Mesenchymal stem cell (in vitro differentiated cells and primary cell): ENCODE results near the gene FYN.

Experiments used
- DNase-seq: peaks from one replicate; pipeline ENCODE4 v3.0.0-alpha.2; 2013
- H2AFZ ChIP-seq: one replicate; pipeline ENCODE4 v1.6.1; 2013; ENCODE audit warnings: low read depth, mild to moderate bottlenecking, control low read depth, inconsistent platforms, low read length, moderate library complexity
- H2AK5ac ChIP-seq: 2 replicates; pipeline ENCODE4 v1.6.1; 2013; ENCODE audit warnings: low read length, moderate library complexity, mild to moderate bottlenecking, inconsistent platforms; ENCODE audit not compliant: severe bottlenecking
- H2BK120ac ChIP-seq: one replicate; pipeline ENCODE4 v1.6.1; 2013; ENCODE audit warnings: low read depth, mild to moderate bottlenecking, inconsistent platforms, low read length, moderate library complexity
- H2BK12ac ChIP-seq, 2 experiments: one replicate each; pipeline ENCODE4 v1.6.1; 2013; ENCODE audit warnings: inconsistent platforms in 2 of 2, low read length in 2 of 2, mild to moderate bottlenecking in 2 of 2, moderate library complexity in 2 of 2, control low read depth in 1 of 2
- H2BK15ac ChIP-seq: one replicate; pipeline ENCODE4 v1.6.1; 2013; ENCODE audit warnings: mild to moderate bottlenecking, low read depth, inconsistent platforms; ENCODE audit not compliant: poor library complexity, severe bottlenecking
- H2BK5ac ChIP-seq: 2 replicates; pipeline ENCODE4 v1.6.1; 2013; ENCODE audit warnings: low read depth, mild to moderate bottlenecking, low read length, control low read depth, inconsistent platforms; ENCODE audit not compliant: poor library complexity, severe bottlenecking
- H3K14ac ChIP-seq, 2 experiments: one replicate each; pipeline ENCODE4 v1.6.1; 2013; ENCODE audit warnings: inconsistent platforms in 2 of 2, low read length in 2 of 2, control low read depth in 1 of 2, mild to moderate bottlenecking in 1 of 2, moderate library complexity in 1 of 2
- H3K18ac ChIP-seq, 2 experiments: one replicate each; pipeline ENCODE4 v1.6.1; 2013; ENCODE audit warnings: inconsistent platforms in 2 of 2, low read length in 2 of 2, control low read depth in 1 of 2, low read depth in 1 of 2, mild to moderate bottlenecking in 1 of 2
- H3K23ac ChIP-seq, 2 experiments: one replicate each; pipeline ENCODE4 v1.6.1; 2013; ENCODE audit warnings: inconsistent platforms in 2 of 2, low read length in 2 of 2, mild to moderate bottlenecking in 2 of 2, moderate library complexity in 2 of 2, control low read depth in 1 of 2
- H3K27ac ChIP-seq: 2 replicates; pipeline ENCODE4 v1.5.1; 2013; ENCODE audit warnings: mild to moderate bottlenecking, moderate library complexity, low read length, control low read depth, inconsistent platforms; ENCODE audit not compliant: poor library complexity, severe bottlenecking
- H3K27me3 ChIP-seq, 2 experiments: 2 replicates each; pipeline versions ENCODE4 v1.6.1 to v1.7.0; 2013; ENCODE audit warnings: low read length in 2 of 2, mild to moderate bottlenecking in 2 of 2, moderate library complexity in 2 of 2, control low read depth in 1 of 2, inconsistent platforms in 1 of 2; ENCODE audit not compliant: control insufficient read depth in 1 of 2, insufficient read depth in 1 of 2
- H3K36me3 ChIP-seq, 2 experiments: 2 replicates each; pipeline versions ENCODE4 v1.6.1 to v1.7.0; 2013; ENCODE audit warnings: low read length in 2 of 2, control low read depth in 1 of 2, inconsistent platforms in 1 of 2, low read depth in 1 of 2, mild to moderate bottlenecking in 1 of 2; ENCODE audit not compliant: insufficient read depth in 2 of 2, control insufficient read depth in 1 of 2
- H3K4ac ChIP-seq, 2 experiments: one replicate each; pipeline ENCODE4 v1.6.1; 2013; ENCODE audit warnings: inconsistent platforms in 2 of 2, low read length in 2 of 2, mild to moderate bottlenecking in 2 of 2, moderate library complexity in 2 of 2, control low read depth in 1 of 2, low read depth in 1 of 2
- H3K4me1 ChIP-seq: 2 replicates; pipeline ENCODE4 v1.6.1; 2013; ENCODE audit warnings: low read depth, low read length, control low read depth; ENCODE audit not compliant: control insufficient read depth, insufficient read depth
- H3K4me2 ChIP-seq: 2 replicates; pipeline ENCODE4 v1.6.1; 2013; ENCODE audit warnings: low read length, mild to moderate bottlenecking, inconsistent platforms; ENCODE audit not compliant: poor library complexity, severe bottlenecking
- H3K4me3 ChIP-seq, 2 experiments: 2 replicates each; pipeline versions ENCODE4 v1.5.1 to v1.7.0; 2013; ENCODE audit warnings: low read length in 2 of 2, mild to moderate bottlenecking in 2 of 2, control low read depth in 1 of 2, low read depth in 1 of 2; ENCODE audit not compliant: insufficient read depth in 1 of 2
- H3K79me1 ChIP-seq: replicated peaks from 2 replicates; pipeline ENCODE4 v1.6.1; 2013; ENCODE audit warnings: mild to moderate bottlenecking, control low read depth, low read length, inconsistent platforms; ENCODE audit not compliant: poor library complexity, severe bottlenecking
- H3K9ac ChIP-seq: 2 replicates; pipeline ENCODE4 v1.7.0; 2013; ENCODE audit warnings: mild to moderate bottlenecking, low read length, moderate library complexity
- H3K9me3 ChIP-seq: 2 replicates; pipeline ENCODE4 v1.7.0; 2013; ENCODE audit warnings: mild to moderate bottlenecking, low read length; ENCODE audit not compliant: control insufficient read depth
- H4K8ac ChIP-seq: one replicate; pipeline ENCODE4 v1.6.1; 2013; ENCODE audit warnings: inconsistent platforms, mild to moderate bottlenecking, low read length, moderate library complexity
- H4K91ac ChIP-seq: one replicate; pipeline ENCODE4 v1.6.1; 2013; ENCODE audit warnings: mild to moderate bottlenecking, low read length, inconsistent platforms
- WGBS: methylation state at CpG from one replicate; pipeline ENCODE4 v1.1.7; 2013; ENCODE audit warnings: mixed read lengths; 5-methylcytosine and 5-hydroxymethylcytosine counted together

Gene FYN

DNA sequence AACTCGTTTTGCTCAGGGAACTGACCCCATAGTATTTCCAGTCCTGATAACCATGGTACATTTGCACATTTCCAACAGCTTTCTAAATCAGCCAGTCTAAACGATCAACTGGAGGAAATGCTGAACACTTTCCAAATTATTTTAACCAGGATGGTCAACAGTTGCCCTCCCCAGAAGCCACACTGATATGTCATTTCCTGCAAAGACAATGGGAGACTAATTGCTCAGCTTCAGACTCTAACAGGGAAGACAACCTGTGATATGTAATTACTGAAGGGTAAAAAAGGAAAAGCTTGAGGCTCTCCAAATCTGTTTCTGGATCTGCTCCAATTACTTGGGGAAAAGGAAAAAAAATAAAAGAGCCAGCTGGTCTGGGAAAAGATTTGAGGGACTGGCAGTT lies 88.8 kb downstream of the FYN start:
- H3K4me1 ChIP-seq, result peaks cover 8% of the 10 kb centered on the region
- H2BK120ac ChIP-seq, result no peak overlapping the region
- no peaks in the 10 kb centered on the region for H3K27me3 ChIP-seq
- 52% methylated on average over 2 of the region's 2 CpGs for WGBS
- DNase-seq, result no peak
- no peak overlapping the region for H2AFZ ChIP-seq
- H3K79me1 ChIP-seq, result peaks cover 20% of the 10 kb centered on the region
- no peak overlapping the region for H3K4me2 ChIP-seq
- H2BK12ac ChIP-seq, result no peak overlapping the region
- no peak overlapping the region for H3K23ac ChIP-seq
- H3K36me3 ChIP-seq, result peaks cover 0 to 6% of the 10 kb centered on the region in 2 experiments
- H3K18ac ChIP-seq, result no peak overlapping the region
- no peaks in the 10 kb centered on the region for H3K9me3 ChIP-seq
- H4K8ac ChIP-seq, result no peak overlapping the region
- H3K9ac ChIP-seq, result no peak overlapping the region
- H3K27ac ChIP-seq, result no peak overlapping the region
- H3K14ac ChIP-seq, result no peak overlapping the region
- no peak overlapping the region for H3K4ac ChIP-seq
- H2BK15ac ChIP-seq, result no peak overlapping the region
- no peak overlapping the region for H2BK5ac ChIP-seq
- no peak overlapping the region for H2AK5ac ChIP-seq
- H3K4me3 ChIP-seq, result no peak overlapping the region
- H4K91ac ChIP-seq, result no peak overlapping the region

DNA sequence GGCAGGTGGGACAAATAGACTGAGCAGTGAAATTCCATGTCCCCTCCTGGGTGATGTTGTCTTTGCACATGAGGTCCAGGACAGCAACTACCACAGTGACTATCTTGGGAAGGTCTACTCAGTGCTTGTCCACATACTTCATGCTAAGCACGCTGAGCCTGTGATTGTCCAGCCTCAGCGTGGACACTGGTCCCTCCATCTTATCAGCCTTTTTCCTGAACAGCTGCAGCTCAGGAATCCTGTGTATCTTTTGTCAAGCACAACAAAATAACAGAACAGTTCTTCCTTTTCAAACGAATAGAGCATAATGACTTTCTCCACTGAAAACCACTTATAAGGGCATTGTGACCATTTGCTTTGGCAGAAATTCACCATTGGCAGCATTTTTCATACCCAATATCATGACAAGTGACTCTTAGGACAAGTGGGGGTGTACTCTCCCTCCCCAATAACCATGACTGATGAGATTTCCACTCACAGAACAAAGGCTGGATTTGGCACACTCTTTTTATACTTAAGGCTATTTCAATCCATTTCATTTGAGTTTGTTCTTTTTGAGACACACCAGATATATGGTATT lies 90.3 kb downstream of the FYN start:
- no peak overlapping the region for H2BK5ac ChIP-seq
- H3K4me2 ChIP-seq, result no peak overlapping the region
- H3K27ac ChIP-seq, result no peak overlapping the region
- WGBS, result 92% methylated on average over 3 of the region's 3 CpGs
- no peak overlapping the region for H4K91ac ChIP-seq
- no peak overlapping the region for H3K18ac ChIP-seq
- peaks cover 0 to 15% of the 10 kb centered on the region in 2 experiments for H3K36me3 ChIP-seq
- no peak overlapping the region for H3K4me3 ChIP-seq
- H3K79me1 ChIP-seq, result peaks cover 22% of the 10 kb centered on the region
- H2AFZ ChIP-seq, result no peak overlapping the region
- H3K14ac ChIP-seq, result no peak overlapping the region
- no peak overlapping the region for H3K4ac ChIP-seq
- H3K27me3 ChIP-seq, result no peaks in the 10 kb centered on the region
- H3K9ac ChIP-seq, result no peak overlapping the region
- no peak overlapping the region for H4K8ac ChIP-seq
- H3K9me3 ChIP-seq, result no peaks in the 10 kb centered on the region
- H2BK15ac ChIP-seq, result no peak overlapping the region
- H2AK5ac ChIP-seq, result no peak overlapping the region
- H3K23ac ChIP-seq, result no peak overlapping the region
- H2BK120ac ChIP-seq, result no peak overlapping the region
- peaks cover 3% of the 10 kb centered on the region for H3K4me1 ChIP-seq
- H2BK12ac ChIP-seq, result no peak overlapping the region
- DNase-seq, result no peak

DNA sequence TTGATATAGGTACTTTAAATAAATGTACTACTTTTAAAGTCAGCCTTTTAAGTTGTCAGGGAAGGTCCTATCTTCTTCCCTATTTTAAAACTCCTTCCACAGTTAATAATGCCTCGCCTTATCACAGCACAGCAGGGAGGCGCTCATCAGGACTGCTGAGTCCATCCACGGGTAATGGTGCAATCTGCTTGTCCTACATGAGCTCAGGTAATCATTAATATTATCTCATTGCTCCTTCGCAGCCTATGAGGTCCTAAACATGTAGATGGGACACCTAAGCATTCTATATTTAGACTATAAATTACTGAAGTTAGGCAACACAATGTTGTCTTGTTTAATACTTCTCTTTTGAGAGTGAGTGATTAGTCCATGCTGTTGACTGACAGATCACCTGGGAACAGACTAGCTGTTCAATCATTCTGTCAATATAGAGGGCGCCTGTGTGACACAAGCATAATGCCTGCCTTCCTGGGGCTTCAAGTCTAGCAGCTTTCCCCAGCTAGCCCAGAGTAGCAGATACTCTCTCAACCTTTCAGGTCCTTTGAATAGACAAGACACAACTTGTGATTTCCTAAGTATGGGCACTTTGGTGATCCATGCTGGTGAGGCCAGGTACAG lies 91.0 kb downstream of the FYN start:
- H3K79me1 ChIP-seq, result peaks cover 21% of the 10 kb centered on the region
- H3K14ac ChIP-seq, result no peak overlapping the region
- no peak overlapping the region for H3K23ac ChIP-seq
- H3K4me1 ChIP-seq, result peaks cover 4% of the 10 kb centered on the region
- H3K4me3 ChIP-seq, result no peak overlapping the region
- DNase-seq, result no peak
- no peak overlapping the region for H4K8ac ChIP-seq
- no peak overlapping the region for H2BK5ac ChIP-seq
- no peak overlapping the region for H3K18ac ChIP-seq
- no peak overlapping the region for H3K4me2 ChIP-seq
- H3K9ac ChIP-seq, result no peak overlapping the region
- 94% methylated on average over 4 of the region's 5 CpGs for WGBS
- H3K9me3 ChIP-seq, result no peaks in the 10 kb centered on the region
- H3K4ac ChIP-seq, result no peak overlapping the region
- no peak overlapping the region for H2AK5ac ChIP-seq
- no peaks in the 10 kb centered on the region for H3K27me3 ChIP-seq
- H3K36me3 ChIP-seq, result peaks cover 0 to 21% of the 10 kb centered on the region in 2 experiments
- H2BK12ac ChIP-seq, result no peak overlapping the region
- H3K27ac ChIP-seq, result no peak overlapping the region
- no peak overlapping the region for H2BK15ac ChIP-seq
- no peak overlapping the region for H2AFZ ChIP-seq
- no peak overlapping the region for H2BK120ac ChIP-seq
- H4K91ac ChIP-seq, result no peak overlapping the region

DNA sequence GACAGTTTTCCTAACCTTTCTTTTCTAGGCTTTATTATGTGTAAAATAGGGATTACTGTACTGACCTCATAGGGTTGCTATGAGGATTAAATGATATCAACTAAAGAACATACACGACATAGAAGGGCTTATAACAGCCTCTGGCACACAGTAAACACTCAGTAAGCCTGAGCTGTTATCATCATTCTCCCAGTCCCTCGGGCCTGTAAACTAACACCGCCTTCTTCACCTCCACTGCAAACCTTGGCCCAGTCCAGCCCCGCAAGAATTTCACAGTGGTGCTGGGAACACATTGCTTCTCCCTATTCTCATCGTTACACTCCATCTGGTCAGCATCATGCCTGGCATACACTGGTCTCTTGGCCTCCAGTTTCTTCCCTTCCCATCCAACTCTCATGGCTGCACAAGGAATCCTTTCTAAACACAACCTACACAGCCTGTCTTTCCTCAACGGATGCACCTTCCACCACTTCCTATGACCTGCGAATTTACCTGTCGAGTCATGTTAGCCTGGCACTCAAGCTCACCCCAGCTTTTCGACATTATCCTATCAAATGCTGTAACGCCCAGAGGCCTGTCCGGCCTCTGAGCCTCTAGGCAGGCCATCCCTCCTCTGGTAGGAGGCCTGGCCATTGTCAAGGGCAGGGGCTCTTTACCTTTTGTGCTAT lies 92.1 kb downstream of the FYN start:
- Histone ChIP-seq H3K79me1 (peaks cover 21% of the 10 kb centered on the region), H3K23ac (no peak overlapping the region), H3K4me2 (no peak overlapping the region), H3K9me3 (no peaks in the 10 kb centered on the region), H3K27me3 (no peaks in the 10 kb centered on the region), H3K36me3 (peaks cover 0 to 21% of the 10 kb centered on the region in 2 experiments), H3K4me1 (peaks cover 4% of the 10 kb centered on the region), H2AFZ (no peak overlapping the region), H2AK5ac (no peak overlapping the region), H2BK12ac (no peak overlapping the region), H2BK15ac (no peak overlapping the region), H4K91ac (no peak overlapping the region), H3K18ac (no peak overlapping the region), H3K14ac (peak overlapping the region in 1 of 2 experiments; percentile 62), H4K8ac (peak overlapping the region; percentile 72), H3K27ac (no peak overlapping the region), H2BK120ac (no peak overlapping the region), H2BK5ac (no peak overlapping the region), H3K9ac (peak overlapping the region; percentile 44), H3K4me3 (no peak overlapping the region), H3K4ac (no peak overlapping the region)
- no peak for DNase-seq
- WGBS, result 83% methylated on average over 11 of the region's 11 CpGs
